ENCODE data around the gene SAP30L.

DNA sequence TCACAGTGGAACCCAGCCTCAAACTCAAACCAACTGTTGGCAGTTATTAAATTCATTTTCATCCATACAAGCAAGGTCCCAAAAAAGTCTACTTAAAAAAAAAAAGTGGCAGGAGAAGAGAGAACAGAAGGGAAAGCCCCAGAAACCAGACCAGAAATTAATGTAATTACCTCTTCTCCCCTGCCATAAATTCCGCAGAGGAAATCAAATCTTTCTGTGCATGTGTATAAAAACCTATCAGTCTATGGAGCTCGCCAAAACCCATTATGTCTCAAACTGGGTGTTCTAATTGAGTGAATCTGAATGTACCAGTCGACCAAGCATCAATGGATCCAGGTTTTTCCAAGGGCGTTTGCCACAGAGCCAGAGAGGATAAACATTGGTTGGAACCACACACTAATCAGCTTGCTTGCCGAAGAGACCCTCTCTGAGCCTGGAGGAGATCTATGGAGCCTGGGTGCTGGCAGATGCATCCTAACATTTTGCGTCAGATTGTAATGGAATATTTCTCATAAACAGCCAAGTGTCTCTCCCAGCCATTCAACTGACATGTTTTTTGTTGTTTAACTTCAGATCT, 40.1 kb downstream of the SAP30L start:
- TF ChIP-seq YY1 (IDR thresholded peaks at IDR 0.05; ENCODE audit: low read depth) (no peak), EP300 (IDR thresholded peaks at IDR 0.05; ENCODE audit: borderline replicate concordance) (no peak), TAF1 (IDR thresholded peaks at IDR 0.05; ENCODE audit: low read depth) (no peak), CEBPB (IDR thresholded peaks at IDR 0.05) (no peak), RAD21 (IDR thresholded peaks at IDR 0.05; ENCODE audit: low read depth) (no peak), REST (IDR thresholded peaks at IDR 0.05; ENCODE audit: low read depth) (no peak), CREB1 (IDR thresholded peaks at IDR 0.05; ENCODE audit: low read depth) (no peak), TCF12 (IDR thresholded peaks at IDR 0.05; ENCODE audit: low read depth) (no peak), ZBTB7A (IDR thresholded peaks at IDR 0.05; ENCODE audit: low read depth) (no peak), EGR1 (IDR thresholded peaks at IDR 0.05) (no peak)
- TF ChIP-seq, protein P1, sequence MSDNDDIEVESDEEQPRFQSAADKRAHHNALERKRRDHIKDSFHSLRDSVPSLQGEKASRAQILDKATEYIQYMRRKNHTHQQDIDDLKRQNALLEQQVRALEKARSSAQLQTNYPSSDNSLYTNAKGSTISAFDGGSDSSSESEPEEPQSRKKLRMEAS (IDR thresholded peaks at IDR 0.05) = no peak

Data from Ishikawa (cell line).